Astrocyte (in vitro differentiated cells and primary cell): ENCODE results near the gene SLC19A1.
"Not testable (repeated sequence)": the region's sequence is repeated elsewhere in the genome, so short reads cannot be mapped to it uniquely, and the experiment has no call there.

Experiments
- EZH2 ChIP-seq: IDR thresholded peaks from 2 replicates; pipeline ENCODE4 v1.6.1; 2012; ENCODE audit warnings: mild to moderate bottlenecking, low read length, inconsistent platforms; ENCODE audit not compliant: insufficient read depth
- TF ChIP-seq, protein P1 (sequence below): IDR thresholded peaks from 2 replicates; pipeline ENCODE4 v1.5.1; 2011; ENCODE audit warnings: low read depth, mild to moderate bottlenecking, inconsistent platforms, low read length, moderate library complexity; ENCODE audit not compliant: insufficient read depth

DNA sequence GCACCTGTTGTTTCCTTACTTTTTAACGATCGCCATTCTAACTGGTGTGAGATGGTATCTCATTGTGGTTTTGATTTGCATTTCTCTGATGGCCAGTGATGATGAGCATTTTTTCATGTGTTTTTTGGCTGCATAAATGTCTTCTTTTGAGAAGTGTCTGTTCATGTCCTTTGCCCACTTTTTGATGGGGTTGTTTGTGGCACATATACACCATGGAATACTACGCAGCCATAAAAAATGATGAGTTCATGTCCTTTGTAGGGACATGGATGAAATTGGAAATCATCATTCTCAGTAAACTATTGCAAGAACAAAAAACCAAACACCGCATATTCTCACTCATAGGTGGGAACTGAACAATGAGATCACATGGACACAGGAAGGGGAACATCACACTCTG is 39.0 kb downstream of the SLC19A1 start:
- TF ChIP-seq, protein P1, sequence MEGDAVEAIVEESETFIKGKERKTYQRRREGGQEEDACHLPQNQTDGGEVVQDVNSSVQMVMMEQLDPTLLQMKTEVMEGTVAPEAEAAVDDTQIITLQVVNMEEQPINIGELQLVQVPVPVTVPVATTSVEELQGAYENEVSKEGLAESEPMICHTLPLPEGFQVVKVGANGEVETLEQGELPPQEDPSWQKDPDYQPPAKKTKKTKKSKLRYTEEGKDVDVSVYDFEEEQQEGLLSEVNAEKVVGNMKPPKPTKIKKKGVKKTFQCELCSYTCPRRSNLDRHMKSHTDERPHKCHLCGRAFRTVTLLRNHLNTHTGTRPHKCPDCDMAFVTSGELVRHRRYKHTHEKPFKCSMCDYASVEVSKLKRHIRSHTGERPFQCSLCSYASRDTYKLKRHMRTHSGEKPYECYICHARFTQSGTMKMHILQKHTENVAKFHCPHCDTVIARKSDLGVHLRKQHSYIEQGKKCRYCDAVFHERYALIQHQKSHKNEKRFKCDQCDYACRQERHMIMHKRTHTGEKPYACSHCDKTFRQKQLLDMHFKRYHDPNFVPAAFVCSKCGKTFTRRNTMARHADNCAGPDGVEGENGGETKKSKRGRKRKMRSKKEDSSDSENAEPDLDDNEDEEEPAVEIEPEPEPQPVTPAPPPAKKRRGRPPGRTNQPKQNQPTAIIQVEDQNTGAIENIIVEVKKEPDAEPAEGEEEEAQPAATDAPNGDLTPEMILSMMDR = not testable (repeated sequence)
- TF ChIP-seq EZH2 = not testable (repeated sequence)
